HFF-Myc (cell line): ENCODE data around the gene ACTR1A.

Source experiments
- DNase-seq: peaks from one replicate; pipeline ENCODE4 v3.0.0-alpha.2; 2011; ENCODE audit warnings: low read depth; ENCODE audit errors: extremely low read depth
- H3K4me3 ChIP-seq: replicated peaks from 2 replicates; pipeline ENCODE4 v1.5.1; 2011; ENCODE audit warnings: low read depth, mild to moderate bottlenecking, control low read depth, low read length
- TF ChIP-seq, protein P1 (sequence below): IDR thresholded peaks from 2 replicates; pipeline ENCODE4 v1.5.1; 2012; ENCODE audit warnings: mild to moderate bottlenecking, low read depth, low read length, control low read depth; ENCODE audit errors: missing control alignments

Gene ACTR1A

DNA sequence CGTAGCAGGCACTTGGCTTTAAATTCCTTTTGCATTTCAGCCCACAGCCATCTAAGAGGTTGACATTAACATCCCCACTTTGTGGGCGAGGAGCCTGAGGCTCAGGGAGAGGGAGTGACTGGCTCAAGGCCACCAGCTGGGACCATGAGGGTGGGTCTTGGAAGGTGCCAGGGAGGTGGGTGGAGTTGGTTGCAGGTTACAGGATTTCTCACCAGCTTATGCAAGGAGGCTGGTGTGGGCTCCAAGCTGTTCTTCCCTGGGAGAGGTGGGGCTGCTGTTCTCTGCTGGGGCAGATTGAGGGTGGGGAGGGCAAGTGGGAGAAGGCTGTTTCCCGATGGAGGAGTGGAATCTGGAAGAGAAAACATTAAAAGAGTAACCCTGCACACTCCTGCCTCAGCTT, 37.0 kb downstream of the ACTR1A start:
- TF ChIP-seq, protein P1, sequence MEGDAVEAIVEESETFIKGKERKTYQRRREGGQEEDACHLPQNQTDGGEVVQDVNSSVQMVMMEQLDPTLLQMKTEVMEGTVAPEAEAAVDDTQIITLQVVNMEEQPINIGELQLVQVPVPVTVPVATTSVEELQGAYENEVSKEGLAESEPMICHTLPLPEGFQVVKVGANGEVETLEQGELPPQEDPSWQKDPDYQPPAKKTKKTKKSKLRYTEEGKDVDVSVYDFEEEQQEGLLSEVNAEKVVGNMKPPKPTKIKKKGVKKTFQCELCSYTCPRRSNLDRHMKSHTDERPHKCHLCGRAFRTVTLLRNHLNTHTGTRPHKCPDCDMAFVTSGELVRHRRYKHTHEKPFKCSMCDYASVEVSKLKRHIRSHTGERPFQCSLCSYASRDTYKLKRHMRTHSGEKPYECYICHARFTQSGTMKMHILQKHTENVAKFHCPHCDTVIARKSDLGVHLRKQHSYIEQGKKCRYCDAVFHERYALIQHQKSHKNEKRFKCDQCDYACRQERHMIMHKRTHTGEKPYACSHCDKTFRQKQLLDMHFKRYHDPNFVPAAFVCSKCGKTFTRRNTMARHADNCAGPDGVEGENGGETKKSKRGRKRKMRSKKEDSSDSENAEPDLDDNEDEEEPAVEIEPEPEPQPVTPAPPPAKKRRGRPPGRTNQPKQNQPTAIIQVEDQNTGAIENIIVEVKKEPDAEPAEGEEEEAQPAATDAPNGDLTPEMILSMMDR: no peak
- DNase-seq: no peak

DNA sequence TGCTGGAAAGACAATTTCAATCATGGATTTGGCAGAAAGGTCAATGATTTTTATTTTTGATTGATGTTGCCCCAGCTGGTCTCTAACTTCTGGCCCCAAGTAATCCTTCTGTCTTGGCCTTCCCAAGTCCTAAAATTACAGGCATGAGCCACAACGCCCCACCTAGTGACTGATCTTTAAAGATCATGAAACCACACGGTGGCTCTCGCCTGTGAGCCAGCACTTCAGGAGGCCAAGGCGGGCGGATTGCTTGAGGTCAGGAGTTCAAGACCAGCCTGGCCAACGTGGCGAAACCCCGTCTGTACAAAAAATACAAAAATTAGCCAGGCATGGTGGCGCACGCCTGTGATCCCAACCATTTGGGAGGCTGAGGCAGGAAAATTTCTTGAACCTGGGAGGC, 38.5 kb downstream of the ACTR1A start:
- TF ChIP-seq, protein P1: no peak
- no peak for DNase-seq
- no peak overlapping the region for H3K4me3 ChIP-seq

More for the DNA sequence above, 37.0 kb downstream of the ACTR1A start:
- H3K4me3 ChIP-seq: no peak overlapping the region

DNA sequence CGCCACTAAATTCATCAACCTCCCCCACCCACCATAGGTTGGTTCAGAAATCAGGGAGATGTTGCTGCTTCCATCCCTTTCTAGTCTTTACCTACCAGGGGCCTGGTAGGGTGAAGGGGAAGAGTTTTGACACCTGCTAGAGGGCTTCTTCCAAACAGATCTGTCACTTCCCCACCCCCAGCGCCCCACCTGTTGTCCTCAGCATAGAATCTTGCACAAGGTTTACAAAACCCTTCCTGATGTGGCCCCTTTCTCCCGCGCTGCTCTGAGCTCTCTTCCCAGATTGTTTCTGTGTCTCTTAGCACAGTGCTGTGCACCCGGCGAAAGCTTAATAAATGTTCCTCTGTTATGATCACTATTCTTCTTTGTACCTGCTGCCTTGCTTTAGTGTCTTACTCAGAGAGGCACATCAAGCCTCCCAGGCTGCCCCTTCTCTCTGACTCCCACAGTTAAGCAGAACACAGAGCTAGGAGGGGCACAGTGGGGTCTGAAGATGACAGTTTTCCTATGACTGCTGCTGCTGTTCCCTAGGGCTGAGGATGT, 39.9 kb downstream of the ACTR1A start:
- H3K4me3 ChIP-seq: no peak overlapping the region
- DNase-seq: no peak
- TF ChIP-seq, protein P1: no peak

DNA sequence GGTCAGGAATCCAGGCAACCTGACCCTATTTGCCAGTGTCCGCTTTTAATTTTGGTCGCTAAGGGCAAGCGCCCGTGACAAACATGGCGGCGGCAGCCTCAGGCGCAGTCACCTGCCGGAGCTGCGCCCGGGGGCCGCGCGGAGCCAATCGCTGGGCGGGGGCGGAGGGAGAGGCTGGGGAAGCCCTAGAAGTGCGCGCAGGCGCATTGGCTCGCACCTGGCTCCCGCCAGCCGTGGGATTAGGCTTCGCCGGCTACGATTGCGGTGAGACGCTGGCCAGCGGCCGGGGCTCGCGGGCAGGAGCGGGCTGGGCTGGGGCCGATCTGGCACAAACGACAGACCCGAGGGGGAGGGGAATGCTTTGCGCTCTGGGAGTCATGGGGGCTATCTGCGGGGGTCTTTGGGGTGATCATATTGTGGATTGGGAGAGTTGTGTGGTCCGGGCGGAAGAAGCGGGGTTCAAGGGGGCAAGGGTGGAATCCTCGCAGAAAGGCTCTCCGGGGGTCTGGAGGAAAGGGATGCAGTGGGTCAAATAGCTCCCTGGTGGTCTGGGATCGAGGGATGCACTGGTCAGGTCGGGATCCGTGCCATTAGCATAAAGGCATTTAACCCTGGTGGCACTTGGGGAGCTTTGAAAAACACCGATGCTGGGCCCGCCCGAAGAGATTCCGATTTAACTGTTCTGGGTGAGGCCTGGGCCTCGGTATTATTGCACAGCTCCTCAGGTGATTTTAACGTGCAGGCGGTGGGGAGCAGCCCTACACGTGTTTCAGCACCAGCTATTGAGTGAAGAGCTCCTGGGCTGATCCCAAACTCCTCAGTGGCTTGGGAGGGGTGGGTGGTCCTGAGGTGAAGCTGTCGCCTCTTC, 41.1 kb downstream of the ACTR1A start:
- peak overlapping the region; percentile 51 for H3K4me3 ChIP-seq
- no peak for DNase-seq
- TF ChIP-seq, protein P1: no peak

DNA sequence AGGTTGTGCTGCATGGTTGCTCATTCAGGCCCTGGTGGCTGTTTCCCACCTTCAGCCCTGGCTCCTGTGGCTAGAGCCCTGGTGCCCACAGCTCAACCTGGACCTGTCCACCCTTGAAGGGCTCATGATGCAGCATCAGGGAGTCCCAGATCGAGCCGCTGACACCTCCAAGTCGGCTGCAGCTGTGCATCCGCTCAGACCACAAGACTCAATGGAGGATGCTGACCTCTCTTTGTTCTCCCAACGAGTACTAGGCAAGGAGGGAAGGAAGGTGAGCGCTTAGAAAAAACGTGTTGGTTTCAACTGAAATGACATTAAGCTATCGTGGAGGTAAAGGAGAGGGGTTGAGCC, 41.7 kb downstream of the ACTR1A start:
- TF ChIP-seq, protein P1: no peak
- H3K4me3 ChIP-seq: peak overlapping the region; percentile 51
- no peak for DNase-seq

DNA sequence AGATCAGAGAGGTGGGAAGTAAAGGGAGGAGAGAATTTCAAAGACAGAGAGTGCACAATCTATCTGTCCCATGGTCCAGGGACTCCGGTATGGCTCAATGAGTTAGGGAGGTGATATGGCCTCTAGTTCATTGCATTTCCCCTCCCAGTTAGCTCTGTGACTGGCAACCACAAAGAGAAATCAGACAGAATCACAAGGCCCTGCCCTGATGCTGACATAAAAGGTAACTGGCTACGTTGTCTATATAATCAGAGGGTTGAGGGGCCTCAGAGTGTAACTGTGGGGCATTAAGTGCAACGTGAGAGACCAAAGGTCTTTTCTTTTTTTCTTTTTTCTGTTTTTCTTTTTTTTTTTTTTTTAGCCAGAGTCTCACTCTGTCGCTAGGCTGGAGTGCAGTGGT, 43.9 kb downstream of the ACTR1A start:
- TF ChIP-seq, protein P1: no peak
- no peak overlapping the region for H3K4me3 ChIP-seq
- DNase-seq: no peak
